Trophoblast cell (in vitro differentiated cells and primary cell): ENCODE results near the gene LCT. TPM values are rescaled to one million over a fixed set of nuclear protein-coding genes. Genes with fewer than 3 reads are reported as not detected.
A peak's percentile ranks its signal among the peaks of the same experiment; 100 is the strongest.
"Not testable (repeated sequence)": the region's sequence is repeated elsewhere in the genome, so short reads cannot be mapped to it uniquely, and the experiment has no call there.

ENCODE experiments used
- DNase-seq, 2 donors: peaks; one replicate each; pipeline ENCODE4 v3.0.0-alpha.2; 2016
- H2AFZ ChIP-seq: 2 replicates; pipeline ENCODE4 v1.6.1; 2013; ENCODE audit warnings: low read length, moderate library complexity, mild to moderate bottlenecking; ENCODE audit not compliant: insufficient read depth, poor library complexity
- H2AK5ac ChIP-seq: 2 replicates; pipeline ENCODE4 v1.6.1; 2013; ENCODE audit warnings: mild to moderate bottlenecking, low read length
- H2BK120ac ChIP-seq: 2 replicates; pipeline ENCODE4 v1.6.1; 2013; ENCODE audit warnings: low read length, mild to moderate bottlenecking, moderate library complexity; ENCODE audit not compliant: insufficient read depth, poor library complexity
- H2BK12ac ChIP-seq: 2 replicates; pipeline ENCODE4 v1.6.1; 2013; ENCODE audit warnings: mild to moderate bottlenecking, low read length, moderate library complexity
- H2BK5ac ChIP-seq: 2 replicates; pipeline ENCODE4 v1.6.1; 2013; ENCODE audit warnings: low read length, low read depth, moderate library complexity, mild to moderate bottlenecking; ENCODE audit not compliant: poor library complexity
- H3K14ac ChIP-seq: 2 replicates; pipeline ENCODE4 v1.6.1; 2013; ENCODE audit warnings: mild to moderate bottlenecking, low read length
- H3K18ac ChIP-seq: 2 replicates; pipeline ENCODE4 v1.6.1; 2013; ENCODE audit warnings: mild to moderate bottlenecking, low read length
- H3K23ac ChIP-seq: 2 replicates; pipeline ENCODE4 v1.6.1; 2013; ENCODE audit warnings: low read length
- H3K27ac ChIP-seq: 2 replicates; pipeline ENCODE4 v1.5.1; 2013; ENCODE audit warnings: low read depth, mild to moderate bottlenecking, inconsistent platforms, low read length, moderate library complexity
- H3K27me3 ChIP-seq: 2 replicates; pipeline ENCODE4 v1.6.1; 2013; ENCODE audit warnings: inconsistent platforms, mild to moderate bottlenecking, low read length, moderate library complexity; ENCODE audit not compliant: insufficient read depth
- H3K36me3 ChIP-seq, 2 experiments: 1 replicate in 1 of 2; 2 replicates in 1 of 2; pipeline ENCODE4 v1.6.1; 2013; ENCODE audit warnings: low read length in 2 of 2, mild to moderate bottlenecking in 2 of 2, moderate library complexity in 1 of 2; ENCODE audit not compliant: insufficient read depth in 2 of 2, control insufficient read depth in 1 of 2
- H3K4ac ChIP-seq: 2 replicates; pipeline ENCODE4 v1.6.1; 2013; ENCODE audit warnings: low read depth, mild to moderate bottlenecking, low read length, moderate library complexity
- H3K4me1 ChIP-seq, 2 experiments: 1 replicate in 1 of 2; 2 replicates in 1 of 2; pipeline ENCODE4 v1.6.1; 2013; ENCODE audit warnings: low read length in 2 of 2, mild to moderate bottlenecking in 2 of 2, moderate library complexity in 1 of 2; ENCODE audit not compliant: insufficient read depth in 2 of 2, control insufficient read depth in 1 of 2
- H3K4me2 ChIP-seq: 2 replicates; pipeline ENCODE4 v1.6.1; 2013; ENCODE audit warnings: inconsistent platforms, mild to moderate bottlenecking, low read length, moderate library complexity
- H3K4me3 ChIP-seq: 2 replicates; pipeline ENCODE4 v1.5.1; 2013; ENCODE audit warnings: mild to moderate bottlenecking, low read depth, low read length, inconsistent platforms
- H3K79me1 ChIP-seq: one replicate; pipeline ENCODE4 v1.6.1; 2013; ENCODE audit warnings: low read length
- H3K79me2 ChIP-seq: 2 replicates; pipeline ENCODE4 v1.6.1; 2013; ENCODE audit warnings: low read length, mild to moderate bottlenecking; ENCODE audit not compliant: control insufficient read depth, insufficient read depth, poor library complexity
- H3K9ac ChIP-seq: 2 replicates; pipeline ENCODE4 v1.6.1; 2013; ENCODE audit warnings: mild to moderate bottlenecking, low read length
- H3K9me3 ChIP-seq: 2 replicates; pipeline ENCODE4 v1.6.1; 2013; ENCODE audit warnings: low read depth, mild to moderate bottlenecking, control low read depth, inconsistent platforms, low read length; ENCODE audit not compliant: insufficient read depth
- H4K12ac ChIP-seq: 2 replicates; pipeline ENCODE4 v1.6.1; 2013; ENCODE audit warnings: low read depth, mild to moderate bottlenecking, low read length, moderate library complexity
- H4K8ac ChIP-seq: 2 replicates; pipeline ENCODE4 v1.6.1; 2013; ENCODE audit warnings: low read depth, mild to moderate bottlenecking, low read length, moderate library complexity
- H4K91ac ChIP-seq: one replicate; pipeline ENCODE4 v1.6.1; 2013; ENCODE audit warnings: low read depth, mild to moderate bottlenecking, low read length, moderate library complexity
- WGBS: extraction: QIAGEN DNeasy Blood & Tissue Kit; methylation state at CpG from one replicate; pipeline ENCODE4 v1.1.7; 2013; ENCODE audit warnings: missing lambda C conversion rate; ENCODE audit not compliant: insufficient read length, insufficient coverage; ENCODE audit errors: extremely low coverage; 5-methylcytosine and 5-hydroxymethylcytosine counted together
- polyA plus RNA-seq: library from polyadenylated mRNA; stranded (reverse); fragments of 200-250 nt; gene quantifications from 2 replicates; pipeline ENCODE4 v1.2.3, GENCODE V29; 2013

Gene LCT
- polyA plus RNA-seq: 0.01 TPM in 2 replicates

GRCh38 chr2:135836596-135837270 lies at the start of gene LCT:
Gene LCT, minus strand, starts transcription at chr2:135837184. Its CDS starts 15 bp downstream, at chr2:135837169.
- DNase-seq: no peak
- H3K18ac ChIP-seq: no peak within 1 kb of the TSS
- H4K12ac ChIP-seq: no peak within 1 kb of the TSS
- no peak within 1 kb of the TSS for H3K9ac ChIP-seq
- no peak within 1 kb of the TSS for H3K4me2 ChIP-seq
- no CpG with 5 or more reads among the region's 12 CpGs for WGBS
- no peak within 1 kb of the TSS for H4K91ac ChIP-seq
- peaks cover 2 to 4% of the 10 kb centered on the region in 2 experiments for H3K36me3 ChIP-seq
- no peaks in the 10 kb centered on the region for H3K9me3 ChIP-seq
- H3K79me1 ChIP-seq: no peaks in the 10 kb centered on the region
- no peaks in the 10 kb centered on the region for H3K79me2 ChIP-seq
- no peak within 1 kb of the TSS for H3K14ac ChIP-seq
- H2BK5ac ChIP-seq: no peak within 1 kb of the TSS
- no peak within 1 kb of the TSS for H3K4ac ChIP-seq
- no peak within 1 kb of the TSS for H3K27ac ChIP-seq
- no peak within 1 kb of the TSS for H4K8ac ChIP-seq
- no peak within 1 kb of the TSS for H2AFZ ChIP-seq
- H3K4me3 ChIP-seq: no peak within 1 kb of the TSS
- H3K27me3 ChIP-seq: no peaks in the 10 kb centered on the region
- H2AK5ac ChIP-seq: no peak within 1 kb of the TSS
- no peak within 1 kb of the TSS for H2BK120ac ChIP-seq
- no peak within 1 kb of the TSS for H2BK12ac ChIP-seq
- no peaks in the 10 kb centered on the region for H3K4me1 ChIP-seq
- no peak within 1 kb of the TSS for H3K23ac ChIP-seq

DNA sequence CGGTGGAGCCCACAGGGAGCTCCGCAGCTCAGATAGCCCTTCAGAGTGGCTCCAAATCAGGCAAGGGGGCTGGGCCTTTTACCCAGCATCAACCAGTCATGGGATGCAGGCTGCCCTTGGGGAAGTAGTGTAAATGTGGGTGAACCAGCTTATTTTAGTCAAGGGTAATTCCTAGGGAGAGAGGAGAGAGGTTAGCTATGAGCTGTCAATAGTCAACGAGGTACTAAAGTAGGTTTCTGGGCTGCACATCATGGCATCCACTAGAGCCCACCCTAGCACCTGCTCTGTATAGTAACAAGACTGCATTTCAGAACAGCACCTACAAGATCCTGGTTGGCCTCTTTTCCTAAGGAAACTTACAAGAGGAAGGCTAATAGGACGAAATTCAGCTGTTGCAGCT lies 48.7 kb upstream of the LCT start:
- no peak overlapping the region for H2BK5ac ChIP-seq
- H3K14ac ChIP-seq: no peak overlapping the region
- no peak overlapping the region for H2BK12ac ChIP-seq
- H3K9ac ChIP-seq: no peak overlapping the region
- no peaks in the 10 kb centered on the region for H3K79me2 ChIP-seq
- H3K36me3 ChIP-seq: no peaks in the 10 kb centered on the region
- H3K18ac ChIP-seq: no peak overlapping the region
- H3K4me3 ChIP-seq: no peak overlapping the region
- H4K8ac ChIP-seq: no peak overlapping the region
- H4K91ac ChIP-seq: no peak overlapping the region
- H3K27ac ChIP-seq: no peak overlapping the region
- no peaks in the 10 kb centered on the region for H3K27me3 ChIP-seq
- H2BK120ac ChIP-seq: no peak overlapping the region
- H2AK5ac ChIP-seq: no peak overlapping the region
- no peaks in the 10 kb centered on the region for H3K79me1 ChIP-seq
- H3K4ac ChIP-seq: no peak overlapping the region
- H3K4me1 ChIP-seq: no peaks in the 10 kb centered on the region
- H3K4me2 ChIP-seq: no peak overlapping the region
- H3K9me3 ChIP-seq: no peaks in the 10 kb centered on the region
- WGBS: no CpG with 5 or more reads among the region's 4 CpGs
- H2AFZ ChIP-seq: no peak overlapping the region
- no peak for DNase-seq
- H3K23ac ChIP-seq: no peak overlapping the region
- no peak overlapping the region for H4K12ac ChIP-seq

GRCh38 chr2:135882415-135882814 lies 45.4 kb upstream of the LCT start:
- no peaks in the 10 kb centered on the region for H3K79me1 ChIP-seq
- no peak overlapping the region for H4K91ac ChIP-seq
- no peaks in the 10 kb centered on the region for H3K79me2 ChIP-seq
- WGBS: no CpG with 5 or more reads among the region's 3 CpGs
- no peaks in the 10 kb centered on the region for H3K27me3 ChIP-seq
- no peak overlapping the region for H3K9ac ChIP-seq
- H3K36me3 ChIP-seq: no peaks in the 10 kb centered on the region
- H2BK120ac ChIP-seq: no peak overlapping the region
- no peak overlapping the region for H2AK5ac ChIP-seq
- H3K4me1 ChIP-seq: no peaks in the 10 kb centered on the region
- no peak overlapping the region for H4K12ac ChIP-seq
- H3K27ac ChIP-seq: no peak overlapping the region
- H3K14ac ChIP-seq: no peak overlapping the region
- no peak overlapping the region for H2BK12ac ChIP-seq
- H3K18ac ChIP-seq: no peak overlapping the region
- no peak overlapping the region for H4K8ac ChIP-seq
- no peak overlapping the region for H2AFZ ChIP-seq
- H3K23ac ChIP-seq: no peak overlapping the region
- H3K9me3 ChIP-seq: no peaks in the 10 kb centered on the region
- no peak overlapping the region for H3K4me2 ChIP-seq
- no peak for DNase-seq
- H3K4me3 ChIP-seq: no peak overlapping the region
- H2BK5ac ChIP-seq: no peak overlapping the region
- H3K4ac ChIP-seq: no peak overlapping the region

DNA sequence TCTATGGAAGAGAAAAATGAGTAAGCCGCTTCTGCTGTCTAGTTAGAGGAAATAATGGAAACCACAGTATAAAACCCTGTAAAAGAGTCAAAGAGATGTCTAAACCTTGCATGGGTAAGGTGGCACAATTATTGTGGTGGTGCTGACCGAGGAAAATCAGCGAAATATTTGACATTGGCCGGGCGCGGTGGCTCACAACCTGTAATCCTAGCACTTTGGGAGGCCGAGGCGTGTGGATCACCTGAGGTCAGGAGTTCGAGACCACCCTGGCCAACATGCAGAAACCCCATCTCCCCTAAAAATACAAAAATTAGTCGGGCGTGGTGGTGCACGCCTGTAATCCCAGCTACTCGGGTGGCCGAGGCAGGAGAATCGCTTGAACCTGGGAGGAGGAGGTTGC lies 39.8 kb upstream of the LCT start:
- not testable (repeated sequence) for H3K27me3 ChIP-seq
- WGBS: no CpG with 5 or more reads among the region's 15 CpGs

More for the DNA sequence above, 39.8 kb upstream of the LCT start:
- not testable (repeated sequence) for H3K79me1 ChIP-seq, H3K79me2 ChIP-seq, H3K4ac ChIP-seq, H3K4me1 ChIP-seq, H3K36me3 ChIP-seq, H3K18ac ChIP-seq, H3K9ac ChIP-seq, H2AFZ ChIP-seq, H2BK120ac ChIP-seq, H2AK5ac ChIP-seq, H3K27ac ChIP-seq, H2BK5ac ChIP-seq, H3K23ac ChIP-seq, H3K14ac ChIP-seq, DNase-seq, H2BK12ac ChIP-seq, H4K91ac ChIP-seq, H3K4me3 ChIP-seq, H3K9me3 ChIP-seq
- Histone ChIP-seq H4K8ac (peak overlapping the region; percentile 61), H4K12ac (peak overlapping the region; percentile 22), H3K4me2 (peak overlapping the region; percentile 39)
